Tibial nerve (tissue), 3 donors: Measurements from ENCODE around the gene HSPB6.

Experiments
- CTCF ChIP-seq, 5 experiments: fragments of 200-600 bp in 3 of 5; fragments of 450-650 bp in 2 of 5; sonication (generic) in 3 of 5; IDR thresholded peaks; one replicate each; pipeline ENCODE4 v1.5.1; 2016 to 2019; ENCODE audit warnings: antibody characterized with exemption in 5 of 5, mild to moderate bottlenecking in 3 of 5, moderate library complexity in 2 of 5
- POLR2A ChIP-seq, 2 donors: fragments of 450-650 bp; IDR thresholded peaks; one replicate each; pipeline ENCODE4 v1.6.1; 2017; ENCODE audit warnings: antibody characterized with exemption in 2 of 2, mild to moderate bottlenecking in 2 of 2, moderate library complexity in 2 of 2

DNA sequence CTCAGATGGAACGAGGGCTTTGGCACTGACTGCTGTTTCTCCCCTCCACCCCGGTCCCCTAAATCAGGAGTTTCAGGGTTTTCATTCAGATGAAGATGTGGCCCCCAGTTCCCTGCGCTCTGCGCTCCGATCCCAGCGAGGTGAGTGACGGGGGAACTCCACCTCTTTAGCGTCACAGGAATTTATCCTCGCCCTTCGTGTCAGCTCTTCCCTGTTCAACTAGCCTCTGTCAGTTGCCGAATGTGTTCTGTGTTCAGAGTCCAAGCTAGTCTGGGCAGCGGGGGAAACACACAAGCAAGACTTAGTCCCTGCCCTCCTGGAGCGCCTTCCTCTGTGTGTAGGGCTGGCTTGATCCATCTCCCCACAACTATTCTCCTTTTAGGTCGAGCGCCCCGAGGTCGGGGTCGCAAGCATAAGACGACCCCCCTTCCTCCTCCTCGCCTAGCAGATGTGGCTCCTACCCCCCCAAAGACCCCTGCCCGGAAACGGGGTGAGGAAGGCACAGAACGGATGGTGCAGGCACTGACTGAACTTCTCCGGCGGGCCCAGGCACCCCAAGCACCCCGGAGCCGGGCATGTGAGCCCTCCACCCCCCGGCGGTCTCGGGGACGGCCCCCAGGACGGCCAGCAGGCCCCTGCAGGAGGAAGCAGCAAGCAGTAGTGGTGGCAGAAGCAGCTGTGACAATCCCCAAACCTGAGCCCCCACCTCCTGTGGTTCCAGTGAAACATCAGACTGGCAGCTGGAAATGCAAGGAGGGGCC is 37.2 kb downstream of the HSPB6 start:
- TF ChIP-seq CTCF (IDR thresholded peaks at IDR 0.05) (no peak), POLR2A (IDR thresholded peaks at IDR 0.05) (no peak)
